WTC11 (cell line): Measurements from ENCODE around the gene C6orf47. TPM values are rescaled to one million over a fixed set of nuclear protein-coding genes. Genes with fewer than 3 reads are reported as not detected.

Source experiments
- ATAC-seq: fragments of 200-7000 bp; cut with Tn5 transposase; 2 replicates; pipeline ENCODE4 v1.10.0; 2021; ENCODE audit warnings: mild to moderate bottlenecking, moderate library complexity
- CTCF ChIA-PET: fragments of 300-600 bp; sonication (Branson Sonifier 250); formaldehyde crosslinking; loops from one replicate; lab custom pipeline; 2021; ENCODE audit warnings: antibody characterized with exemption; lab: Charles Lee
- POLR2A ChIA-PET: fragments of 350-600 bp; sonication (Branson Sonifier 250); formaldehyde crosslinking; loops from one replicate; lab custom pipeline; 2021; ENCODE audit warnings: antibody characterized with exemption; lab: Charles Lee
- DNase-seq: peaks from one replicate; pipeline ENCODE4 v3.0.0; 2021; ENCODE audit warnings: low spot score
- H3K27ac Mint-ChIP-seq: 2 replicates; pipeline ENCODE4 v1.8.0; 2021; ENCODE audit warnings: mixed read lengths
- H3K27me3 Mint-ChIP-seq: 2 replicates; pipeline ENCODE4 v1.8.0; 2021; ENCODE audit warnings: low read depth, mild to moderate bottlenecking, moderate library complexity, mixed read lengths
- H3K36me3 Mint-ChIP-seq: 2 replicates; pipeline ENCODE4 v1.8.0; 2021; ENCODE audit warnings: mixed read lengths
- H3K4me1 Mint-ChIP-seq: 2 replicates; pipeline ENCODE4 v1.8.0; 2022; ENCODE audit warnings: mixed read lengths
- H3K4me3 Mint-ChIP-seq: 2 replicates; pipeline ENCODE4 v1.8.0; 2021; ENCODE audit warnings: mild to moderate bottlenecking, moderate library complexity, mixed read lengths
- H3K9me3 Mint-ChIP-seq: 2 replicates; pipeline ENCODE4 v1.8.0; 2021; ENCODE audit warnings: mixed read lengths
- ESRRA ChIP-seq: sonication (generic); formaldehyde crosslinking; IDR thresholded peaks from 2 replicates; pipeline ENCODE4 v1.8.1; 2022; ENCODE audit warnings: mild to moderate bottlenecking, missing genetic modification reagents, borderline replicate concordance
- FOXK1 ChIP-seq: sonication (generic); formaldehyde crosslinking; IDR thresholded peaks from 2 replicates; pipeline ENCODE4 v1.8.0; 2022; ENCODE audit warnings: mild to moderate bottlenecking, moderate library complexity, missing genetic modification reagents
- MXD4 ChIP-seq: fragments of 250-450 bp; sonication (Bioruptor Pico); IDR thresholded peaks from 2 replicates; pipeline ENCODE4 v1.8.0; 2021; ENCODE audit warnings: mild to moderate bottlenecking, moderate library complexity, borderline replicate concordance
- NR3C1 ChIP-seq: sonication (generic); formaldehyde crosslinking; conservative IDR thresholded peaks from 2 replicates; pipeline ENCODE4 v1.8.1; 2023; ENCODE audit warnings: low read depth, mild to moderate bottlenecking, missing genetic modification reagents
- SMAD3 ChIP-seq: sonication (generic); formaldehyde crosslinking; IDR thresholded peaks from 2 replicates; pipeline ENCODE4 v1.8.0; 2022; ENCODE audit warnings: missing genetic modification reagents, mild to moderate bottlenecking, borderline replicate concordance
- SOX15 ChIP-seq: fragments of 250-450 bp; sonication (Bioruptor Pico); IDR thresholded peaks from 2 replicates; pipeline ENCODE4 v1.9.0; 2021; ENCODE audit warnings: mild to moderate bottlenecking
- TEAD4 ChIP-seq: sonication (generic); formaldehyde crosslinking; IDR thresholded peaks from 2 replicates; pipeline ENCODE4 v1.8.0; 2022; ENCODE audit warnings: mild to moderate bottlenecking, missing genetic modification reagents
- total RNA-seq: library from RNA; stranded (reverse); gene quantifications from 3 replicates; pipeline ENCODE4 v1.2.3, GENCODE V29; 2021
- TF ChIP-seq, protein P1 (sequence below): sonication (generic); formaldehyde crosslinking; IDR thresholded peaks from 2 replicates; pipeline ENCODE4 v1.8.1; 2023; ENCODE audit warnings: mild to moderate bottlenecking, missing genetic modification reagents, borderline replicate concordance
- TF ChIP-seq, protein P2 (sequence below): fragments of 250-450 bp; sonication (Bioruptor Pico); IDR thresholded peaks from 2 replicates; pipeline ENCODE4 v1.9.0; 2021; ENCODE audit warnings: mild to moderate bottlenecking
- TF ChIP-seq, protein P3 (sequence below): fragments of 250-450 bp; sonication (Bioruptor Pico); IDR thresholded peaks from 2 replicates; pipeline ENCODE4 v1.9.0; 2021; ENCODE audit warnings: moderate library complexity, mild to moderate bottlenecking, inconsistent platforms, borderline replicate concordance
- TF ChIP-seq, protein P4 (sequence below): fragments of 250-450 bp; sonication (Bioruptor Pico); IDR thresholded peaks from 2 replicates; pipeline ENCODE4 v1.9.0; 2021; ENCODE audit warnings: mild to moderate bottlenecking
- TF ChIP-seq, protein P5 (sequence below): sonication (generic); formaldehyde crosslinking; IDR thresholded peaks from 2 replicates; pipeline ENCODE4 v1.8.1; 2023; ENCODE audit warnings: mild to moderate bottlenecking, missing genetic modification reagents, moderate library complexity

The C6orf47 gene
- total RNA-seq, 1 experiment from 2014 or later, result 16.3 TPM

DNA sequence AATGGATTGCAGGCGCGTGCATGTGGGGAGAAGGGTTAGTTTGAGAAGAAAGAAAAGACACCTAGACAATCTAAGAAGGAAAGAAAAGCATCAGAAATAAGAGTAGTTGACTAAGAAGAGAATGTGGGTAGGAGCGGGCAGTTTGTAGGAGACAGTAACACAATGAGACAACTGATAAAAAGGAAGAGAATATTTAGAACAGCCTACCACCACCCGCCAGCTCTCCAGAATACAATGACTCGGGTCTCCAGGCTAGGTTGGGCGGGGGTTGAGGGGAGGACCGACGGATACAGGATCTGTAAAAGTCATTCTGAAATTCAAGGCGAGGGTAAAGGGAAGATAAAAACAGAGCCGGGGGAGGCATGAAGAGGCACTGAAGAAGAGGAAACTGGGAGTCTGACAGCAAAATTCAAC, 41.8 kb upstream of the C6orf47 start:
- ATAC-seq, result peak; percentile 14
- Mint-ChIP-seq H3K4me3 (peak overlapping the region; percentile 95), H3K9me3 (no peaks in the 10 kb centered on the region), H3K36me3 (no peaks in the 10 kb centered on the region; the same call in 1 of the 2 replicates), H3K4me1 (peaks cover 12% of the 10 kb centered on the region), H3K27ac (peak overlapping the region; percentile 94), H3K27me3 (peaks cover 7% of the 10 kb centered on the region; the same call in 1 of the 2 replicates)
- ChIA-PET CTCF (interaction anchor here (0.8 to 2.2 kb wide), 9 partner anchors 13 to 250 kb away, joined by 4 to 15 read pairs (median 7); partner anchors contain the start of genes DDAH2, LY6G5C and VARS1), POLR2A (interaction anchor here (1.2 to 1.3 kb wide), 3 partner anchors 38 to 125 kb away, joined by 4 to 5 read pairs (median 4); partner anchors contain the start of genes GPANK1 and HSPA1B)
- no peak for DNase-seq
- TF ChIP-seq FOXK1 (CRISPR knock-in tag) (no peak), NR3C1 (CRISPR knock-in tag) (no peak), SMAD3 (CRISPR knock-in tag) (no peak)
- TF ChIP-seq, protein P1, sequence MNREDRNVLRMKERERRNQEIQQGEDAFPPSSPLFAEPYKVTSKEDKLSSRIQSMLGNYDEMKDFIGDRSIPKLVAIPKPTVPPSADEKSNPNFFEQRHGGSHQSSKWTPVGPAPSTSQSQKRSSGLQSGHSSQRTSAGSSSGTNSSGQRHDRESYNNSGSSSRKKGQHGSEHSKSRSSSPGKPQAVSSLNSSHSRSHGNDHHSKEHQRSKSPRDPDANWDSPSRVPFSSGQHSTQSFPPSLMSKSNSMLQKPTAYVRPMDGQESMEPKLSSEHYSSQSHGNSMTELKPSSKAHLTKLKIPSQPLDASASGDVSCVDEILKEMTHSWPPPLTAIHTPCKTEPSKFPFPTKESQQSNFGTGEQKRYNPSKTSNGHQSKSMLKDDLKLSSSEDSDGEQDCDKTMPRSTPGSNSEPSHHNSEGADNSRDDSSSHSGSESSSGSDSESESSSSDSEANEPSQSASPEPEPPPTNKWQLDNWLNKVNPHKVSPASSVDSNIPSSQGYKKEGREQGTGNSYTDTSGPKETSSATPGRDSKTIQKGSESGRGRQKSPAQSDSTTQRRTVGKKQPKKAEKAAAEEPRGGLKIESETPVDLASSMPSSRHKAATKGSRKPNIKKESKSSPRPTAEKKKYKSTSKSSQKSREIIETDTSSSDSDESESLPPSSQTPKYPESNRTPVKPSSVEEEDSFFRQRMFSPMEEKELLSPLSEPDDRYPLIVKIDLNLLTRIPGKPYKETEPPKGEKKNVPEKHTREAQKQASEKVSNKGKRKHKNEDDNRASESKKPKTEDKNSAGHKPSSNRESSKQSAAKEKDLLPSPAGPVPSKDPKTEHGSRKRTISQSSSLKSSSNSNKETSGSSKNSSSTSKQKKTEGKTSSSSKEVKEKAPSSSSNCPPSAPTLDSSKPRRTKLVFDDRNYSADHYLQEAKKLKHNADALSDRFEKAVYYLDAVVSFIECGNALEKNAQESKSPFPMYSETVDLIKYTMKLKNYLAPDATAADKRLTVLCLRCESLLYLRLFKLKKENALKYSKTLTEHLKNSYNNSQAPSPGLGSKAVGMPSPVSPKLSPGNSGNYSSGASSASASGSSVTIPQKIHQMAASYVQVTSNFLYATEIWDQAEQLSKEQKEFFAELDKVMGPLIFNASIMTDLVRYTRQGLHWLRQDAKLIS (CRISPR knock-in tag), result no peak
- TF ChIP-seq, protein P2, sequence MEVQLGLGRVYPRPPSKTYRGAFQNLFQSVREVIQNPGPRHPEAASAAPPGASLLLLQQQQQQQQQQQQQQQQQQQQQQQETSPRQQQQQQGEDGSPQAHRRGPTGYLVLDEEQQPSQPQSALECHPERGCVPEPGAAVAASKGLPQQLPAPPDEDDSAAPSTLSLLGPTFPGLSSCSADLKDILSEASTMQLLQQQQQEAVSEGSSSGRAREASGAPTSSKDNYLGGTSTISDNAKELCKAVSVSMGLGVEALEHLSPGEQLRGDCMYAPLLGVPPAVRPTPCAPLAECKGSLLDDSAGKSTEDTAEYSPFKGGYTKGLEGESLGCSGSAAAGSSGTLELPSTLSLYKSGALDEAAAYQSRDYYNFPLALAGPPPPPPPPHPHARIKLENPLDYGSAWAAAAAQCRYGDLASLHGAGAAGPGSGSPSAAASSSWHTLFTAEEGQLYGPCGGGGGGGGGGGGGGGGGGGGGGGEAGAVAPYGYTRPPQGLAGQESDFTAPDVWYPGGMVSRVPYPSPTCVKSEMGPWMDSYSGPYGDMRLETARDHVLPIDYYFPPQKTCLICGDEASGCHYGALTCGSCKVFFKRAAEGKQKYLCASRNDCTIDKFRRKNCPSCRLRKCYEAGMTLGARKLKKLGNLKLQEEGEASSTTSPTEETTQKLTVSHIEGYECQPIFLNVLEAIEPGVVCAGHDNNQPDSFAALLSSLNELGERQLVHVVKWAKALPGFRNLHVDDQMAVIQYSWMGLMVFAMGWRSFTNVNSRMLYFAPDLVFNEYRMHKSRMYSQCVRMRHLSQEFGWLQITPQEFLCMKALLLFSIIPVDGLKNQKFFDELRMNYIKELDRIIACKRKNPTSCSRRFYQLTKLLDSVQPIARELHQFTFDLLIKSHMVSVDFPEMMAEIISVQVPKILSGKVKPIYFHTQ (CRISPR knock-in tag), result no peak

DNA sequence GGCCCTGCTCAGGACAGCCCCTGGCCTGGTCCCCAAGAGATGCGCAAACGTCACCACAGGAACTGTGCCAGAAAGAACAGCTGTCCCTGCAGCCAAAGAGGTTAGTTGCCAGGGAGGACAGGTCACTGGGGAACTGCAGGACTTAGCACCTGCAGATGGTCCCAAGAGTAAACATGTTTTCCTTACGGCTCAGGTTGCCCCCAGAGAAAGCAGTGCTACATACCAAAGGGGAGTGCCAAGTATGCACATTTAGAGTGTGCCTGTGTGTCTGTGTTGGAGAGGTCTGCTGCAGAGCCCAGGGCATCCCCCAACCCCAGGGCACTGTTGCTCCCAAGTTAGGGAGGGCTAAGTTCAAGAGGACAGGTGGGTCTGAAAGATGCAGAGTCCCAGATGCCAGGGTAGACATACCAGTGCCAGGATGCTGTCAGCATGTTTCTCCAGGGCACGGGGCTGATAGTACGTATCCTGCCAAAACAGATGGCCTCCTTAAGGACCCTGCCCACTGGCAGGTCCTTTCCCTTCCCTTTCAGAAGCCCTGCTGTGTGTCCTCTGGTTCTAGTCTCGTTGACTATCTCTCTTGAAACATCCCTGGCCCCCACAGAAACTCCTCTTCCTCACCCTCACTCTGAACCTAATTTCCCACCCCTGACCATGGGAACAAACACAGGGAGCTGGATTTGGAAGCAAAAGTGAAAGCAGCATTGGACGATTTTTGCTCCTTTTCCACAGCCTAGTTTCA, 41.3 kb upstream of the C6orf47 start:
- Mint-ChIP-seq H3K9me3 (no peaks in the 10 kb centered on the region), H3K27me3 (peaks cover 3% of the 10 kb centered on the region; the same call in 1 of the 2 replicates), H3K36me3 (no peaks in the 10 kb centered on the region; the same call in 1 of the 2 replicates), H3K27ac (peak overlapping the region; percentile 94), H3K4me1 (peaks cover 12% of the 10 kb centered on the region), H3K4me3 (peak overlapping the region; percentile 95)
- no peak for ATAC-seq
- ChIA-PET POLR2A (no interaction called here), CTCF (interaction anchor here (1.8 to 2.2 kb wide), 3 partner anchors 12 to 250 kb away, joined by 5 to 15 read pairs (median 10); no protein-coding TSS in a partner anchor)
- TF ChIP-seq, protein P3, sequence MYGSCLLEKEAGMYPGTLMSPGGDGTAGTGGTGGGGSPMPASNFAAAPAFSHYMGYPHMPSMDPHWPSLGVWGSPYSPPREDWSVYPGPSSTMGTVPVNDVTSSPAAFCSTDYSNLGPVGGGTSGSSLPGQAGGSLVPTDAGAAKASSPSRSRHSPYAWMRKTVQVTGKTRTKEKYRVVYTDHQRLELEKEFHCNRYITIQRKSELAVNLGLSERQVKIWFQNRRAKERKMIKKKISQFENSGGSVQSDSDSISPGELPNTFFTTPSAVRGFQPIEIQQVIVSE (CRISPR knock-in tag), result no peak
- no peak for TF ChIP-seq ESRRA
- TF ChIP-seq, protein P4, sequence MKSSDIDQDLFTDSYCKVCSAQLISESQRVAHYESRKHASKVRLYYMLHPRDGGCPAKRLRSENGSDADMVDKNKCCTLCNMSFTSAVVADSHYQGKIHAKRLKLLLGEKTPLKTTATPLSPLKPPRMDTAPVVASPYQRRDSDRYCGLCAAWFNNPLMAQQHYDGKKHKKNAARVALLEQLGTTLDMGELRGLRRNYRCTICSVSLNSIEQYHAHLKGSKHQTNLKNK (CRISPR knock-in tag), result no peak
- TF ChIP-seq SOX15, result no peak
- TF ChIP-seq TEAD4 (CRISPR knock-in tag), result no peak
- TF ChIP-seq, protein P5, sequence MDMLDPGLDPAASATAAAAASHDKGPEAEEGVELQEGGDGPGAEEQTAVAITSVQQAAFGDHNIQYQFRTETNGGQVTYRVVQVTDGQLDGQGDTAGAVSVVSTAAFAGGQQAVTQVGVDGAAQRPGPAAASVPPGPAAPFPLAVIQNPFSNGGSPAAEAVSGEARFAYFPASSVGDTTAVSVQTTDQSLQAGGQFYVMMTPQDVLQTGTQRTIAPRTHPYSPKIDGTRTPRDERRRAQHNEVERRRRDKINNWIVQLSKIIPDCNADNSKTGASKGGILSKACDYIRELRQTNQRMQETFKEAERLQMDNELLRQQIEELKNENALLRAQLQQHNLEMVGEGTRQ, result no peak
- no peak for TF ChIP-seq MXD4 (CRISPR knock-in tag)
- DNase-seq, result no peak
